OCI-LY7 (cell line): Measurements from ENCODE around the gene RNF182. TPM values are rescaled to one million over a fixed set of nuclear protein-coding genes. Genes with fewer than 3 reads are reported as not detected.

ENCODE experiments used
- BruUV-seq: library from RNA; stranded (reverse); fragments of 400-500 nt; replicated peaks from 2 replicates; lab custom pipeline; 2021; lab: Mats Ljungman, UMichigan
- CTCF ChIA-PET: fragments of 300-600 bp; sonication (Branson Sonifier 250); formaldehyde crosslinking; loops from one replicate; lab custom pipeline; 2022; ENCODE audit warnings: antibody characterized with exemption; ENCODE audit not compliant: unreplicated experiment; lab: Charles Lee
- POLR2A ChIA-PET: fragments of 300-600 bp; sonication (Branson Sonifier 250); formaldehyde crosslinking; loops from one replicate; lab custom pipeline; 2022; ENCODE audit warnings: antibody characterized with exemption; lab: Charles Lee
- DNase-seq: peaks from one replicate; pipeline ENCODE4 v3.0.0-alpha.2; 2015; ENCODE audit warnings: low spot score
- H2AFZ ChIP-seq: fragments of 200-600 bp; sonication (generic), shearing (Covaris generic); 2 replicates; pipeline ENCODE4 v1.6.1; 2014; ENCODE audit warnings: mild to moderate bottlenecking, antibody characterized with exemption, low read length, moderate library complexity
- H3K27ac ChIP-seq: fragments of 200-600 bp; sonication (generic); 2 replicates; pipeline ENCODE4 v1.5.1; 2014; ENCODE audit warnings: mixed run types, low read depth, mild to moderate bottlenecking, moderate library complexity, low read length, inconsistent platforms; ENCODE audit not compliant: poor library complexity, severe bottlenecking
- H3K36me3 ChIP-seq: fragments of 200-600 bp; sonication (generic); 2 replicates; pipeline ENCODE4 v1.6.1; 2014; ENCODE audit warnings: mild to moderate bottlenecking, antibody characterized with exemption, low read length, moderate library complexity, mixed read lengths; ENCODE audit not compliant: insufficient read depth
- H3K4me1 ChIP-seq: fragments of 200-600 bp; sonication (generic); 2 replicates; pipeline ENCODE4 v1.5.1; 2014; ENCODE audit warnings: mild to moderate bottlenecking, low read length; ENCODE audit not compliant: insufficient read depth, poor library complexity, severe bottlenecking
- H3K4me2 ChIP-seq: fragments of 200-600 bp; sonication (generic); 2 replicates; pipeline ENCODE4 v1.6.1; 2014; ENCODE audit warnings: mild to moderate bottlenecking, low read length
- H3K4me3 ChIP-seq: fragments of 200-600 bp; sonication (generic); 2 replicates; pipeline ENCODE4 v1.5.1; 2014; ENCODE audit warnings: mild to moderate bottlenecking, low read depth, low read length; ENCODE audit not compliant: poor library complexity, severe bottlenecking
- H3K79me2 ChIP-seq: fragments of 200-600 bp; sonication (generic); 2 replicates; pipeline ENCODE4 v1.6.1; 2016; ENCODE audit warnings: low read depth, mild to moderate bottlenecking, low read length, moderate library complexity, mixed read lengths; ENCODE audit not compliant: insufficient read depth
- H3K9me2 ChIP-seq: fragments of 200-600 bp; sonication (generic); 2 replicates; pipeline ENCODE4 v1.6.1; 2016; ENCODE audit warnings: mild to moderate bottlenecking, low read length, mixed read lengths; ENCODE audit not compliant: insufficient read depth
- H3K9me3 ChIP-seq: fragments of 200-600 bp; sonication (generic); 2 replicates; pipeline ENCODE4 v1.6.1; 2014; ENCODE audit warnings: mild to moderate bottlenecking, mixed run types, low read length, mixed read lengths
- H4K20me1 ChIP-seq: fragments of 200-600 bp; sonication (generic); 2 replicates; pipeline ENCODE4 v1.6.1; 2014; ENCODE audit warnings: mild to moderate bottlenecking, antibody characterized with exemption, low read length, moderate library complexity, mixed read lengths; ENCODE audit not compliant: insufficient read depth
- CTCF ChIP-seq: fragments of 200-600 bp; sonication (generic); conservative IDR thresholded peaks from 2 replicates; pipeline ENCODE4 v1.5.1; 2014; ENCODE audit warnings: mild to moderate bottlenecking, antibody characterized with exemption, low read length, moderate library complexity, mixed read lengths
- EZH2phosphoT487 ChIP-seq: fragments of 200-600 bp; sonication (generic); IDR thresholded peaks from 2 replicates; pipeline ENCODE4 v1.6.1; 2018; ENCODE audit warnings: low read depth, borderline replicate concordance, mild to moderate bottlenecking, mixed run types, antibody characterized with exemption, low read length, moderate library complexity, mixed read lengths
- intact Hi-C: fragments of 100-400 bp; cut with micrococcal nuclease; formaldehyde crosslinking; loops from one replicate; pipeline ENCODE4 v1.10.0; 2022; ENCODE audit not compliant: unreplicated experiment
- total RNA-seq, 2 experiments: library from RNA; depleted of rRNA in 1 of 2; stranded (reverse); fragments of >200 nt in 1 of 2; shearing (Covaris generic) in 1 of 2; gene quantifications; 2 replicates each; pipeline ENCODE4 v1.2.3, GENCODE V29; 2014 to 2022

The RNF182 gene
- total RNA-seq, 2 experiments from 2014 or later = not detected

- ChIA-PET POLR2A (no interaction called here), CTCF (no interaction called here)
- H3K9me2 ChIP-seq = no peaks in the 10 kb centered on the region
- H3K79me2 ChIP-seq = no peaks in the 10 kb centered on the region
- H2AFZ ChIP-seq = no peak overlapping the region
- no peak for DNase-seq
- no TSS peak for BruUV-seq
- TF ChIP-seq EZH2phosphoT487 (no peak), CTCF (no peak)
- no peaks in the 10 kb centered on the region for H3K36me3 ChIP-seq
- no peaks in the 10 kb centered on the region for H3K9me3 ChIP-seq
- no peak overlapping the region for H3K27ac ChIP-seq
- intact Hi-C loops = no loop called here
- no peak overlapping the region for H3K4me3 ChIP-seq
- H3K4me2 ChIP-seq = no peak overlapping the region
- no peaks in the 10 kb centered on the region for H3K4me1 ChIP-seq
- no peaks in the 10 kb centered on the region for H4K20me1 ChIP-seq
Measured at GRCh38 chr6:13931797-13932402, 7.1 kb downstream of the RNF182 start.

GRCh38 chr6:13932785-13933184 is 8.0 kb downstream of the RNF182 start:
- BruUV-seq = no TSS peak
- TF ChIP-seq CTCF (no peak), EZH2phosphoT487 (no peak)
- Histone ChIP-seq H3K4me2 (no peak overlapping the region), H3K4me3 (no peak overlapping the region), H3K36me3 (no peaks in the 10 kb centered on the region), H3K79me2 (no peaks in the 10 kb centered on the region), H3K9me2 (no peaks in the 10 kb centered on the region), H2AFZ (no peak overlapping the region), H3K27ac (no peak overlapping the region), H3K4me1 (no peaks in the 10 kb centered on the region), H3K9me3 (no peaks in the 10 kb centered on the region), H4K20me1 (no peaks in the 10 kb centered on the region)
- intact Hi-C loops = no loop called here
- POLR2A ChIA-PET = no interaction called here
- no peak for DNase-seq
- CTCF ChIA-PET = no interaction called here

- ChIA-PET POLR2A (interaction anchor here (0.5 kb wide), 1 partner anchor 559 kb away, joined by 3 read pairs; no protein-coding TSS in a partner anchor), CTCF (no interaction called here)
- no peaks in the 10 kb centered on the region for H3K36me3 ChIP-seq
- H2AFZ ChIP-seq = no peak overlapping the region
- no peaks in the 10 kb centered on the region for H4K20me1 ChIP-seq
- H3K4me3 ChIP-seq = no peak overlapping the region
- H3K9me2 ChIP-seq = no peaks in the 10 kb centered on the region
- no peaks in the 10 kb centered on the region for H3K9me3 ChIP-seq
- no peak for DNase-seq
- no TSS peak for BruUV-seq
- H3K79me2 ChIP-seq = no peaks in the 10 kb centered on the region
- TF ChIP-seq EZH2phosphoT487 (no peak), CTCF (no peak)
- no peak overlapping the region for H3K4me2 ChIP-seq
- intact Hi-C loops = no loop called here
- H3K27ac ChIP-seq = no peak overlapping the region
- H3K4me1 ChIP-seq = no peaks in the 10 kb centered on the region
Measured at GRCh38 chr6:13934721-13935120, 10.0 kb downstream of the RNF182 start.
